GF-D8 (cell line): ENCODE measurements around the gene HADH.
"Not testable (repeated sequence)": the region's sequence is repeated elsewhere in the genome, so short reads cannot be mapped to it uniquely, and the experiment has no call there.

Experiments
- DNase-seq: peaks from one replicate; lab custom pipeline; 2025; lab: John Stamatoyannopoulos, UW

HADH gene

DNA sequence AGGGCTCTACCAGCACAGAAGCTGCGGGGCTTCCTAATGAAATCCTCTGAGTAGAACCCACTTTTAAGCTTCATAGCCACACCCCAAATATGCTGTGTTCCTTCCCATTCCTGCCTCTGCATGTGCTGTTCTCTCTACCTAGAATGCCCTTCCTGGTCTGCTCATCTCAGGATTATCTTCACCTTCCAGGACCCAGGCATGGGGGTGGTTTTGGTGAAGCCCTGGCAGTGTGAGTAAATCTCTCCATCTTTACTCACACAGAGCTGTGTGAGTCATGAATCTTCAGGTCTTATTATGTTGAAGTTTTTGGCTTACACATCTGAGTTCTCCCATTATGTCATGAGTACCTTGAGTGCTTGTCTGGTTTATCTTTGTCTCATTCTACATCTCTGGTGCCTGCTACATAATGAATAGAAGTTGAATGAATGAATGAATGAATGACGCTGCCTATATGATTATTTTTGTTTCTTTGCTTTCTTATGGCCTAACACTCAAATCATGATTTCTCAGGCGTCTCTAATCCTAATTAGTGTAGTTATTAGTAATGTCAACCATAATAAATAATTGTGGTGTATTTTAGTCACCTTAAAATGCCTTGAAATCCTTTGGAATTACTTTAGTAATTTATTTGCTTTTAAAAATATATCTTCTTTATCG, 41.9 kb downstream of the HADH start:
- no peak for DNase-seq

DNA sequence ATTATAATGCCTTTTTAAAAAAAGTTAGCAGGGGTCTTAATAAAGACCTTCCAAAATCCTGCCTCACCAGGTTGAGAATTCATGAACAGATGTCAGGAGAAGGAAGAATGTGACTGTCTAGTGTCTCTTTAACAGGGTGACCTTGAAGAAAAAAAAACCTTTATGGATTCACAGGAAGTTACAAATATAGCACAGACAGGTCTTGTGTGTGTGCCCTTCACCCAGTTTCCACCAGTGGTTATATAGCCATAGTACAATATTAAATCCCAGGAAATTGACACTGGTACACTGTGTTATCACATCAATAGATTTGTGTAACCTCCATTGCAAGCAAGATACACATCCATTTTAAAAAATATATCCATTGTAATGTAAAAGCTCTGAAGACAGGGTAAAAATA, 43.7 kb downstream of the HADH start:
- DNase-seq, result no peak

DNA sequence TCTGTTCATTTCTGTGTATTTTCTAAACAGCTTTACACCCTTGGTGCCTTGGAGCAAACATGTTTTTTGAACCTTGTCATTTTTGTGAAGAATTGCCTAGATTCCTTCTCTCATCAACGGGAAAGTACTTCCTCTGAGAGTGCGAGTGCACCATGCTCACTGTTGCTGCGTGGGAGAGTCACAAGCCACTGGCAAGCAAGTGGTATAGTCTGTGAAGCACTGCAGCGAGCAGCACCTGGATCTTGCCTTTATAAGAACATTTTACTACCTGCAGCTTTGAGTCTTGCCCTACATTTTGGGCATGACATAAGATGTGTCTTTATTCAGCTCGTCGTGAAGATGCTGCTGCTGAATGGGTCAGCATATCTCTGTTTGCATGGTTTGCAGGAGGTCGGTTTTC, 44.9 kb downstream of the HADH start:
- DNase-seq, result no peak

DNA sequence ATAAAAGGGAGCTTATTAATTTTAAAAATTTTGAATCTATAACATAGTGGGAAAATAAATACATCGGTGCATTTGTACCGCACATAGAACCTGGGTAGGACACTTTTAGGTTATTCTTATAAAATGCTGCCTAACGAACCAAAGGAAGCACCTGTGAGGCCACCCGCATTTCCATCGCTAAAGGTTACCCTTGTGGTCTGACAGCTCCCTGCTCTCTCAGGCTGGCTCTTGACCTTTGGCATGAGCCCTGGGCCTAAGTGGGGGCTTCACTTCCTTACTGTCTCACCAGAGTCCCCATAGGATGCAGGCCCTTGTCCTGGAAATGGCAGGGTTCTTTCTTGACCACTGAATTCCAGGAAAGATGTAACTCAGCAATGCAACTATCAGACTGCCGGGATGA, 46.0 kb downstream of the HADH start:
- DNase-seq, result no peak

DNA sequence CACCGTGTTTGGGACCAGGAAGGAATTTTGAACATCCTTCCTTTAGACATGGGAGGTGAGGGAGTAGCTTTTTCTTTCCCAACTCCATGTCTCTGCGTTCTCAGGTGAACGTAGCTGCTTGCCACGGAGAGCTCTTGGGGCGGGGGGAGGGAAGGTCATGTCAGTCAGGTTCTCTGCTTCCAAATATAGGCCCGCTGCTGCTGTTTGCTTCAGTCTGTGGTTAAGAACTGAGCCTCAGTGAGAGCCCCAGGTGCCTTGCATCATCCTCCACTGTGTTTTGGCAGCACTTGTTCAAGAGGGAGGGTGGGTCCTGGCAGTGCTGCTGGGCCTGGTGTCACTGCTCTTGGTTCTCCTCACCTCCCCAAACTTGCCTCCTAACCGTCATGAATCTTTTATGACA, 46.5 kb downstream of the HADH start:
- DNase-seq, result no peak

DNA sequence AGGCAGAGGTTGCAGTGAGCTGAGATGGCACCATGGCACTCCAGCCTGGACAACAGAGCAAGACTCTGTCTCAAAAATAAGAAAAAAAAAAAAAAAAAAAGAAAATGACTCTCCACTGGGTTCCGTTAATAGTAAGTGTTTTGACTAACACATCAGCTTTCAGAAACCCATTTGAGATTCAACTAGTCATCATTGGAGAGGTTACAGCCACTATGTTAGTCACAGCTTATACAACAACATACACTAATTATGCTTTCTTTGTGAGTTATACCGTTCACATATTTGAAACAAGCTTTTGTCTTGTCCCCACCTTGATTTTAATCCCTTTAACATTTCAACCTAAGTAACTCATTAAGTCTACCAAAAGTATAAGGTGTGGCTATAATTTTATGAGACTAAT, 48.2 kb downstream of the HADH start:
- DNase-seq, result no peak

DNA sequence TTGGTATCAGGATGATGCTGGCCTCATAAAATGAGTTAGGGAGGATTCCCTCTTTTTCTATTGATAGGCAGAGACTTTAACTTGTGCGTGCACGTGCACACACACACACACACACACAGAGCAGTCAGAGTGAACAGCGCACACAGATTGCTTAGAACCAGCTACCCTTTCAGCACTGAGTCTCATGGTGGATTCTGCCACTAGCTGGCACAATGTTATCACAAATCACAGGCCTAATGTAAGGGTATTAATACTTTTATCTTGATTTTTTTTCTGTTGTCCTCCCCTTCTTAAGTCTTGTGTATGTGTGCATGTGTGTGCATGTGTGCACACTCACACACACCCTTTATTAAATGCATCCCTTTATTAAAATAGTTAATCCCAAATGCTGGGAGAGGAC, 53.2 kb downstream of the HADH start:
- DNase-seq, result no peak

DNA sequence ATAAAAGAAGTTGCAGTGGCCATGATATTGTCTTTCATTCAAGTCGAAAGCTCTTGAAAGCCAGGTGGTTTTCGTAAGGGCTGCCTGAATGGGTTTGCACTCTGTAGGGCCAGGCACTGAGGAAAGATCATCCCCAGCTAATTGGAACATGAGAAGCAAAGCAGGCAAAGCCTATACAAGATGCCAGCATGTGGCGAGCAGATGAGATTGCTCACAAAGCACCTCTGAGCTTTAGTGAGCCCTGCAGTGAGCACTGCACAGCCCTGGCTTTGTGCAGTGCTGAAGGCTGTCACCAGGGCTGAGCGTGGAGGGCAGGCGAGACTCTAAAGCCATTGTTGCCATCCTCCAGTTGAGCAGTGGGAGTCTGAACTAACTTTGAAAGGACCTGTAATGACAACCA, 53.8 kb downstream of the HADH start:
- DNase-seq, result no peak

DNA sequence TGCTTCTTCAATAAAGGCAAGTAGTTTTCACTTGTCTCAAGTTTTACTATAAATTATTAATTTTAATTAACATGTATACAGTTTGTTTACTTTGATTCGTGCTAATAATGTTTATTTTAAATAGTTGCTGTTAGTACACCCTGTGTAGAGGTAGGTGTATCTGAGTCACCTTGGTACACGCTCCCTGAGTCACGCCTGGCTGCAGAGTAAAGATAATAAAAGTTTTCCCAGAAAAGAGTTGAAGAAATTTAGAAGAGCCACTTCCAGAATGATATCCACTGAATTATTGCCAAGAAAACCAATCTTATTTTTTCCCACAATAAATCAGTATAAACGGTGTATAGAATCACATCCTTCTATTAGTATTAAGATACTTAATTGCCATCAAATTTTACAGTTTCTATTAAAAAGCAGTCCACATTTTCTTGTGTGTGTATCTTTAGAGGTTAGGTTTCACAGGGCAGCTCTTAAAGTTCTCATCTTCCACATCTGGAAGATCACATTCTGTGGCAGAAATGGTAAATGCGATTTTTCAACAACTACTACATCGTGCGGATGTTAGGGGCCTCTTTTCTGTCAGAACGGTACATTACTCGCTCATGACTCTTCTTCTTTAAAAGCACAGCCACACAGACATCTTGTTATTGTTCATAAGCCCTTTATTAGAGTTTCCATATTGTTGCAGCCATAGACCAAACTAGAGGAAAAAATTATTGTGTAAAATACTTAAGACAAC, 55.4 kb downstream of the HADH start:
- no peak for DNase-seq

DNA sequence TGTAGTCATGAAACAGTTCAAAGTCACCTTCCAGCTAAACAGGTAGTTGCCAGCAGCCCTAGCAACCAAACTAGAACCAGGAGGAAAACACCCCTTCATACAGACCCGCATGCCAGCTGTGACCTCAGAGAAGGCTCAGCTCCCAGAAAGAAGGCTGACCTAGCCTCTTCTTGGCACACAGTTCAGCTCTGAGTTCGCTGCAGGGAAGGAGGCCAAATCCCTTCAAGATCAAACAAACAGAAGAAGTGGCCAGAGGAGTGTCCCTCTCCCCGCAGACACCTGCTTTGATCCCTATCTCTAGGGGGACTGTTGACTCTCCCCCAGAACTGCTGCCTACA, 56.0 kb downstream of the HADH start:
- no peak for DNase-seq

DNA sequence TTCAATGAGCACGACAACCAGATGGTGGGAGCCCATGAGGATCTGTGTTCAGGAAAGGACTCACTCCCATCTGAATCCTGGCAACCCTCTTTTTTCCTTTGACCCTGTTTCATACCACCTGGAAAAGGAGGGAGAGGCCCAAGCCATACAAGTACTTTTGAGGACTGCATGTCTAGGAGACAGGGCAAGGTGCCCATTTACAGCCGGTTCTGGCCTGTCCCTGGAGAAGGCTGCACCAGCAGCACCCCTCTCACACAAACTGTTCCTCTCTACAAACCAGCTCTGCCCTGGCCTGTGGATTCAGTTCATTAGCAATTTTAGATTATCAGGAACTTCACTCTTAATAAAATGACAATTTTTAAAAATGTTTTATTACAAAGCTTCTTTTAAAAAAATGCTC, 57.5 kb downstream of the HADH start:
- DNase-seq, result no peak

DNA sequence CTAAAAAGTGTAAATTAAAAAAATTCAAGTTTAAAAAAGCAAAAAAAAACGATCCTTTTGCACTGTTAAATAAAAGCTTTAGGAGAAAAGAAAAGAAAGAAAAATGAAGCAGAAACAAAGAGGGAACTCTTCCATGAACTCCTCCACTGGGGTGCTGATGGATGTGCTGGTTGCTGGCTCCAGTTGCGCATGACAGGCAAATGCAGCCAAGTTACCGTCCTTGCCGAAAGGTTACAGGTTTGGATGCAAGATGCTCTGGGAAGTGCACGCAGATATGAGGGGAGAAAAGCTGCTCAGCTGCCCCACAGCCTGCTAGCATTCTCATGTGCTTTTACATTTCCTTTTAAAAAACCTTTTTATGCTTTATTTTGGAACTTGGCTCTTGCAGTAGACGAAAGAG, 58.5 kb downstream of the HADH start:
- no peak for DNase-seq

DNA sequence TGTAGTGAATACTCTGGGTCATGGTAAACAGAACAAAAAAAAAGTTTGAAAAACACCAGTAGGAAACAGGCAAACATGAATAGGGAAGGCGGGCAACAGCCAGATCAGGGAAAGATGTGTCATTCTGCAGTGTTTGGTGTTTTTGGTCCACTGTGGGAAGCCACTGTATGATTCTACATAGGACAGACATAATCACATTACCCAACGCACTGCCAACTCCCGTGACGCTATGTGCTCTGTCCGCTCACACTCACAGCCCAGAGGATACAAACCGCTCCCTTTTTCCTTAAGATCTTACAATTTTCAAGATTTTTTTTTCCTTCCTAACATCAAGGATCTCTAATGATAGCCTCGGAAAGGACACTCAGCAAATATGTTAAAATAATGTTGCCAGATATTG, 59.3 kb downstream of the HADH start:
- DNase-seq, result no peak

DNA sequence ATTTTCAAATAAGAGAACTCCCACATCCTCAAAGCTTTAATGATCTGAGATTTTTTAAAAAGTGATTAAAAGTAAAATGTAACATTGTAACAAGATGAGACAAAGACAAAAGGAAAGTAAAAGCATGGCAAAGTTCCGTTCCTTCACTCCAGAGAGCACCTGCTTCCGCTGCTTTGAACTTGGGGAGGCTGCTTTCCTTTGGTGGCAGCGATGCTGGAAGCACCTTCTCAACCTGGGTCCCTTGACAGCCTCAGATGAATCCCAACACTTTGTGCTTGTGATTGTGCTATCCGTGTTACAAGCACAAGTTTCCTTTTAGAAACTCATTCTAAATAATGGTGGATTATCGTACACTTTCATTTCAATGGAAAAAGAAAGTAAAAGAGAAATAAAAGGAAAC, 59.7 kb downstream of the HADH start:
- no peak for DNase-seq

DNA sequence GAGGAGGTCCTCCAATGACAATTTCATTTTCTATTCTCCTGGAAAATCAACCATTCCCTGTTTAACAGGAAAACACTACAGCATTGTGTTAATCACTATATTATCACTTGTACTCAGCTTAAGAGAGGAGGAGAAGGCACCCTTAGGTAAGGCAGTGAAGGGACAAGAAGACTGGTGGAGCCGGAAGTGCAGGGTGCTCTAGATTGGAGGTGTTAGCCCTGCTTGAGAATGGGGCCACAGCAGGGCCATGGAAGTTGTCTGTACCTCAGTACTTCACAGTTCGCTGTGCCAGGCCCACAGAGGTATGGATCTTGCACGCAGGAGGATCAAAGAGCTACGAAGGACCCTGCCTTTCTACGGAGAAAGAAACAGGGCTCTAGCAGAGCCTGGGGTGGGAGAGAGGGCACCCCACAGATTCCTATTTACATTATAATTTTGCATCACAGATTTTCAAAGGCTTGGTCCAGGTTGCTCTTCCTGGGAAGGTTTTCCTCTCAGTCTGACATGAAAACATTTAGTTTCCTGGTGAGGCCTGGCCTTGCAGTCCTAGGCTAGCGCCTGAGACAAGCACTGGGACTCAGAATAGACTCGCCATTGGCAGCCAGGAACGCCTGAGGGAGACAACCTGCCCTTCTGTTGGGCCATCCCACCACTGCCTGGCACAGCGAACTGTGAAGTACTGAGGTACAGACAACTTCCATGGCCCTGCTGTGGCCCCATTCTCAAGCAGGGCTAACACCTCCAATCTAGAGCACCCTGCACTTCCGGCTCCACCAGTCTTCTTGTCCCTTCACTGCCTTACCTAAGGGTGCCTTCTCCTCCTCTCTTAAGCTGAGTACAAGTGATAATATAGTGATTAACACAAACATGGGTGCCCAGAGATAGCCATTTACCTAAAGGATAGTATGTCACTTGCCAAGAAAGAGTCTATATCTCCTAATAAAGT, 60.8 kb downstream of the HADH start:
- not testable (repeated sequence) for DNase-seq

DNA sequence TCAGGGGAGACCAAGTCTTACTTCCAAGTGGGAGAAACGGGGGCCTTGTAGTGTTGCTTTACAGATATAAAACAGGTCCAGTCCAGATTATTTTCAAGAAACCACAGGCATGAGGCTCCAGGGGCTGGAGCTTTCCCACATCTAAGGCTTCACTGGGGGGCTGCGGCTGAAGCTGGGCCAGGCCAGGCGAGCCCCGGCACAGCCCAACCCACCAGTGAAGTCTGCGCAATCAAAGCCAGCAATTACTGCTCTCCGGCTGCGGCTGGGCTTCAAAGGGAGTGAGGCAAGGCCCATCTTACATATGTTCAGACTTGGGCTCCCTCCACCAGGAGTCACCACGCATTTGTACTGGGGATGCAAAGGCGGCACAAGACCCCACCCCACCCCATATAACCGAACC, 61.7 kb downstream of the HADH start:
- DNase-seq, result no peak

DNA sequence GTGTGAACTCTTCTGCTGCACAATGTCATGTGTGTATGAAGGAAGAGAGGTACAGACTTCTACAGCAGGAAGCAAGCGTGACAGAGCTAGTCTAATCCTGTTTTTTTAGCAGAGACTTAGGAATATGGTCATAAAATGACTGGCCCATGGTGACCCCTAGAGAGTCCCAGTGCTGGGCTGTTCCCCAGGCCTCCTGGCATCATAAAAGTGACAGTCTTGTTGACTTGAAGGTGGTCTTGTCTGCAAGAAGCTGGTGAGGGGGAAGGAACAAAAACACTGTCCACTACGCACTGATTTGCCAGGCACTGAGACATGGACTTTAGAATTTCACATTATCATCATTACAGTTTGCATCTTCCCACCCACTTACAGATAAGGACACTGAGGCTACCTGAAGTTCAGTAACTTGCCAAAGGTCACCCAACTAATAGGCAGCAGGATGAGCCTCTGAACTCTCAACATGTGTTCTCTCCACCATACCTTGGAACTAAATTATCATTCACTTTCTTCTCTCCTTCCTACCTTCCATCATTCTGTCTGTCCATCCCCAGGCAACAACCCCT, 63.0 kb downstream of the HADH start:
- DNase-seq, result no peak

DNA sequence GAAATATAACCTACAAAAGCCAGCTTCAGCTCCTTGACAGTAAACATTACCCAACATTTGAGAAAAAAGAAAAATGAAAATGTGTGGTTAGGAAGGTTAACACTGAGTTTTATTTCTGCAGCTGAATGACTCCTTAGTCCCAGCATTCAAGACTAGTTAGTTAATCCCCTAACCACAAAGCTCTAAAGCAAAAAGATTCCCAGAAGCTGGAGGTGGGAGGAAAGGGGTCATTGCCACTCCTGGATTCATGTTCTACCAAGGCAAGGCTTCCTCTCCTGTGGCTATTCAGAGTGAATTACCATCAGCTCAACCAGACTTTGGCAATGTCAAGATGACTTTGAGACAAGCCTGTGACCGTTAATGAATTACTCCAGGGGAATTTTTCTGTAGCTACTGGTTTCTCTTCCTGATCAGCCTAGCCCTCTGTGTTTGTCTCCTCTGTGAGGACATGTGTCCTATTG, 63.6 kb downstream of the HADH start:
- no peak for DNase-seq

DNA sequence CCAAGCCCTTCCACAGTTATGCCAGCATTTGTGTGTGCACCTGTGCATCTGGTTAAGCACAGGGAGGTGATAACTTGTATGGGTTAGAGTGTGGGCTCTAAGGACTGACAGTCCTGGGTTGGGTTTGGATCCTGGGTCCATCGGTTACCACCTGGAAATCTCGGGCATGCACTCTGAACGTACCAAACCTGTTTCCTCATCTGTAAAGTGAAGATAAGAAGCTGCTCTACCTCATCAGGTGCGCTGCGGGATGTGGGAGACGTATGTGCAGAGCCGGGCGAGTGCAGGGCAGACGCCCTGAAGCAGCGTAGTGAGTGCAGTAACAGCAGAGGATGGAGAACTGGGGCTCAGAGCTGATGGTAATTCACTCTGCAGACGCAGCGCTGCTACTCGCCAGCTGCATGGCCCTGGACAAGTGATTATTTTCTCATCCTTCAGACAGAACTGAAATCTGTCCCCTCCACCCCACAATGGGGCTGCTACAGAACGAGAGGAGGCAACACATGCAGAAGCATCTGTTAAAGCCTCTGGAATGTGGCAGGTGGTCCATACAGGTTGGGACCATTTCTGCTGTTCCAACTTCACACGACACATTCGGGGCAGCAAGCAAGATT, 64.4 kb downstream of the HADH start:
- DNase-seq, result no peak

DNA sequence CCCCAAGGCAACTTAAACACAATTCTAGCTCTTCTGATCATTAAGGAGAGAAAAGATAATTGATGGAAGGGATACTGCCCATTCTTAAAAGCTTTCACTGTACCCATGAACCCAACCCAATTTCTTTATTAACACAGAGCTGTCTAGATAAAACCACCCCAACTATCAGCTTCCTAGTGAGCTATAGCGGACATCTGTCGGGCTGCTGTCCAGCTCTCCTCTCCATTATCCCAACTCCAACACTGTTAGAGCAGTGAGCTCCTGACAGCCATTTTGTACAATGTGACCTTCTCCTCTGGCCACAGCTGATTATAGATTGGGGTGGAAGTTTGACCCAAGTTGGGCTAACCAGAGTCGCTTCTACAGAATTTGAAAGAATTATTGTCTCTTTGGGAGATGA, 66.1 kb downstream of the HADH start:
- DNase-seq, result no peak

DNA sequence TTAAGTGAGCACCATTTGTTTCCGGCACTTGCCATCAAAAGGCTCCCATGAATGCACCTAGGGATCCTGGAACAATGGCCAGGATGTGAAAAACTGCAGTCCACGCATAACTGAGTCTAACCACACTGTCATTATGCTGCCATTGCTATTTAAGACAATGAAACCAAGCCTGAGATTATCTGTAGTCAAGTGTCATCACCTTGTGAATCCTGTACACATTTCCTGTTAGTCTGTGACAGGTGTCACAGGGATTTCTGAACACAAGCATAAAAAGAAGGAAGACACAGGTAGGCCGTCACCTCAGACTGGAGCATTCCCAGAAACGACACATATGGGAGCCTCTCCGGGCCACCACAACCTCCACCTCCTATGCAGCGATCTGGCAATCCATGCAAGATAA, 66.7 kb downstream of the HADH start:
- no peak for DNase-seq
